ENCODE results near the gene ANGPT4. TPM values are rescaled to one million over a fixed set of nuclear protein-coding genes. Genes with fewer than 3 reads are reported as not detected.

The ANGPT4 gene
- total RNA-seq: not detected in 2 replicates

GRCh38 chr20:916125-916799 lies at the start of gene ANGPT4:
Gene ANGPT4, minus strand, starts transcription at chr20:916334. Its CDS starts 120 bp downstream, at chr20:916214.

GRCh38 chr20:833450-834150 lies 82.5 kb downstream of the ANGPT4 start, which contains the start of gene FAM110A:
Gene FAM110A, plus strand, starts transcription at chr20:833715. Its CDS starts 11,090 bp downstream, at chr20:844805.

Other genes starting within 250 kb of the ANGPT4 start
- not detected in 2 replicates for gene SCRT2, start 240.5 kb downstream of the ANGPT4 start, total RNA-seq
- not detected in 2 replicates for gene SLC52A3, start 147.8 kb downstream of the ANGPT4 start, total RNA-seq
- gene FAM110A, start 82.6 kb downstream of the ANGPT4 start, total RNA-seq: 2.6 and 3.3 TPM in 2 replicates
- not detected in 2 replicates for gene RSPO4, start 86.0 kb upstream of the ANGPT4 start, total RNA-seq
- gene PSMF1, start 202.3 kb upstream of the ANGPT4 start, total RNA-seq: 29.9 and 42.6 TPM in 2 replicates

All from subcutaneous preadipocyte (primary cell).